Esophagus squamous epithelium (tissue), 4 donors: Measurements from ENCODE around the gene ELP2.

Experiments used
- CTCF ChIP-seq, 6 experiments: fragments of 450-650 bp in 4 of 6; fragments of 200-600 bp in 2 of 6; sonication (generic) in 2 of 6; IDR thresholded peaks; one replicate each; pipeline ENCODE4 v1.5.1; 2016 to 2019; ENCODE audit warnings: antibody characterized with exemption in 6 of 6, mild to moderate bottlenecking in 4 of 6, moderate library complexity in 4 of 6
- POLR2A ChIP-seq, 4 donors: fragments of 450-650 bp; IDR thresholded peaks; one replicate each; pipeline ENCODE4 v1.6.1; 2017; ENCODE audit warnings: antibody characterized with exemption in 4 of 4, mild to moderate bottlenecking in 4 of 4, moderate library complexity in 3 of 4

GRCh38 chr18:36167692-36168218, 38.1 kb downstream of the ELP2 start:
- TF ChIP-seq CTCF (IDR thresholded peaks at IDR 0.05) (no peak), POLR2A (IDR thresholded peaks at IDR 0.05) (no peak)
